H1 (cell line): Measurements from ENCODE around the gene ACY1. TPM values are rescaled to one million over a fixed set of nuclear protein-coding genes. Genes with fewer than 3 reads are reported as not detected.

Experiments
- CTCF ChIA-PET: fragments of 300-600 bp; sonication (Branson Sonifier 250); formaldehyde crosslinking; loops from one replicate; lab custom pipeline; 2021; ENCODE audit not compliant: partially characterized antibody; lab: Charles Lee
- POLR2A ChIA-PET: fragments of 300-600 bp; sonication (Branson Sonifier 250); formaldehyde crosslinking; loops from one replicate; lab custom pipeline; 2021; ENCODE audit warnings: inconsistent platforms; ENCODE audit not compliant: partially characterized antibody; lab: Charles Lee
- DNase-seq, 2 experiments: peaks; one replicate each; pipeline versions ENCODE4 v3.0.0 to v3.0.0-alpha.2; 2010 to 2022; ENCODE audit warnings: low spot score in 2 of 2, low read depth in 1 of 2, mixed read lengths in 1 of 2
- FAIRE-seq: peaks from 2 replicates; lab custom pipeline; 2011; peaks lifted over from hg19 to GRCh38; lab: Jason Lieb, UNC
- H2AFZ ChIP-seq: 2 replicates; pipeline ENCODE4 v1.8.1; 2012; ENCODE audit warnings: low read length, inconsistent platforms
- H2AK5ac ChIP-seq: 2 replicates; pipeline ENCODE4 v1.6.1; 2013; ENCODE audit warnings: low read depth, low read length
- H2BK120ac ChIP-seq: replicated peaks from 2 replicates; pipeline ENCODE3; 2013; ENCODE audit warnings: low read depth, low read length, inconsistent platforms
- H2BK12ac ChIP-seq: 2 replicates; pipeline ENCODE4 v1.6.1; 2013; ENCODE audit warnings: low read depth, low read length
- H2BK15ac ChIP-seq: 2 replicates; pipeline ENCODE4 v1.6.1; 2013; ENCODE audit warnings: low read length
- H2BK20ac ChIP-seq: 2 replicates; pipeline ENCODE4 v1.6.1; 2013; ENCODE audit warnings: low read length
- H2BK5ac ChIP-seq: 2 replicates; pipeline ENCODE4 v1.6.1; 2013; ENCODE audit warnings: low read depth, low read length
- H3K14ac ChIP-seq: 2 replicates; pipeline ENCODE4 v1.6.1; 2013; ENCODE audit warnings: inconsistent platforms; ENCODE audit not compliant: insufficient read length
- H3K18ac ChIP-seq: 2 replicates; pipeline ENCODE4 v1.6.1; 2013; ENCODE audit warnings: low read length; ENCODE audit errors: extremely low read depth
- H3K23ac ChIP-seq: 2 replicates; pipeline ENCODE4 v1.6.1; 2013; ENCODE audit warnings: inconsistent platforms; ENCODE audit not compliant: insufficient read length
- H3K23me2 ChIP-seq: 2 replicates; pipeline ENCODE4 v1.6.1; 2013; ENCODE audit warnings: low read depth, low read length
- H3K27ac ChIP-seq: 2 replicates; pipeline ENCODE4 v1.6.1; 2011; ENCODE audit warnings: low read depth, low read length, inconsistent platforms
- H3K27me3 ChIP-seq, 4 experiments: replicated peaks in 1 of 4; 1 replicate in 1 of 4; 2 replicates in 3 of 4; pipeline versions ENCODE4 v1.6.1 to v1.8.1; 2011 to 2013; ENCODE audit warnings: low read length in 3 of 4, mild to moderate bottlenecking in 3 of 4, inconsistent platforms in 2 of 4, mixed read lengths in 2 of 4, moderate library complexity in 1 of 4; ENCODE audit not compliant: control insufficient read depth in 3 of 4, insufficient read depth in 3 of 4; ENCODE audit errors: extremely low read depth in 1 of 4
- H3K36me3 ChIP-seq, 4 experiments: 2 replicates each; pipeline versions ENCODE4 v1.6.1 to v1.8.1; 2011 to 2013; ENCODE audit warnings: mild to moderate bottlenecking in 4 of 4, low read length in 3 of 4, moderate library complexity in 2 of 4, control low read depth in 1 of 4, inconsistent platforms in 1 of 4; ENCODE audit not compliant: insufficient read depth in 4 of 4, control insufficient read depth in 2 of 4
- H3K4ac ChIP-seq: replicated peaks from 2 replicates; pipeline ENCODE3; 2013; ENCODE audit warnings: low read length, low read depth, mixed read lengths, inconsistent platforms; ENCODE audit not compliant: insufficient read length
- H3K4me1 ChIP-seq, 4 experiments: replicated peaks in 1 of 4; 1 replicate in 1 of 4; 2 replicates in 3 of 4; pipeline versions ENCODE4 v1.6.1 to v1.8.1; 2011 to 2013; ENCODE audit warnings: low read length in 3 of 4, inconsistent platforms in 2 of 4, mixed read lengths in 1 of 4; ENCODE audit not compliant: insufficient read depth in 4 of 4, control insufficient read depth in 3 of 4
- H3K4me2 ChIP-seq, 2 experiments: 2 replicates each; pipeline versions ENCODE4 v1.6.1 to v1.8.1; 2011 to 2013; ENCODE audit warnings: low read depth in 2 of 2, low read length in 2 of 2, control low read depth in 1 of 2, inconsistent platforms in 1 of 2, mild to moderate bottlenecking in 1 of 2; ENCODE audit not compliant: insufficient read depth in 1 of 2
- H3K4me3 ChIP-seq, 4 experiments: fragments of 200-600, 300-600 bp in 1 of 4; sonication (generic), shearing (Covaris generic), sonication (Bioruptor Twin) in 1 of 4; 2 replicates each; pipeline versions ENCODE4 v1.5.1 to v1.8.1; 2011 to 2016; ENCODE audit warnings: low read length in 4 of 4, low read depth in 3 of 4, control low read depth in 2 of 4, inconsistent platforms in 2 of 4, mild to moderate bottlenecking in 2 of 4, mixed read lengths in 1 of 4, moderate library complexity in 1 of 4; ENCODE audit not compliant: insufficient read depth in 2 of 4; ENCODE audit errors: extremely low read depth in 1 of 4
- H3K56ac ChIP-seq: replicated peaks from 2 replicates; pipeline ENCODE3; 2013; ENCODE audit warnings: low read depth, mild to moderate bottlenecking, mixed read lengths, low read length, inconsistent platforms; ENCODE audit not compliant: insufficient read length
- H3K79me1 ChIP-seq: 2 replicates; pipeline ENCODE4 v1.6.1; 2013; ENCODE audit warnings: low read depth, low read length, control low read depth
- H3K79me2 ChIP-seq, 2 experiments: 2 replicates each; pipeline versions ENCODE4 v1.6.1 to v1.8.1; 2012 to 2013; ENCODE audit warnings: low read length in 2 of 2, mild to moderate bottlenecking in 2 of 2, inconsistent platforms in 1 of 2; ENCODE audit not compliant: insufficient read depth in 2 of 2, control insufficient read depth in 1 of 2
- H3K9ac ChIP-seq, 4 experiments: replicated peaks in 1 of 4; 1 replicate in 1 of 4; 2 replicates in 3 of 4; pipeline versions ENCODE4 v1.6.1 to v1.8.1; 2011 to 2013; ENCODE audit warnings: low read depth in 3 of 4, low read length in 3 of 4, control low read depth in 2 of 4, mild to moderate bottlenecking in 2 of 4, moderate library complexity in 2 of 4, inconsistent platforms in 1 of 4; ENCODE audit errors: extremely low read depth in 1 of 4
- H3K9me3 ChIP-seq, 2 experiments: 2 replicates each; pipeline versions ENCODE4 v1.6.1 to v1.8.1; 2012 to 2013; ENCODE audit warnings: mild to moderate bottlenecking in 2 of 2, moderate library complexity in 2 of 2, control low read depth in 1 of 2, inconsistent platforms in 1 of 2, low read depth in 1 of 2, low read length in 1 of 2, mixed read lengths in 1 of 2; ENCODE audit not compliant: insufficient read depth in 2 of 2
- H4K20me1 ChIP-seq, 2 experiments: replicated peaks in 1 of 2; 2 replicates each; pipeline versions ENCODE3 to v1.8.1; 2011 to 2013; ENCODE audit warnings: inconsistent platforms in 2 of 2, low read length in 2 of 2, mild to moderate bottlenecking in 1 of 2; ENCODE audit not compliant: insufficient read depth in 2 of 2, control insufficient read depth in 1 of 2
- H4K5ac ChIP-seq: 2 replicates; pipeline ENCODE4 v1.6.1; 2013; ENCODE audit warnings: low read length, low read depth, mixed read lengths, inconsistent platforms; ENCODE audit not compliant: insufficient read length
- H4K8ac ChIP-seq: 2 replicates; pipeline ENCODE4 v1.8.0; 2013; ENCODE audit warnings: mild to moderate bottlenecking, moderate library complexity, low read length, inconsistent platforms; ENCODE audit not compliant: insufficient read depth; ENCODE audit errors: extremely low read depth
- H4K91ac ChIP-seq: replicated peaks from 2 replicates; pipeline ENCODE3; 2013; ENCODE audit warnings: low read length, mixed read lengths, inconsistent platforms; ENCODE audit not compliant: insufficient read length
- BACH1 ChIP-seq: IDR thresholded peaks from 2 replicates; pipeline ENCODE4 v1.6.1; 2012; ENCODE audit warnings: low read length, improper control_type of control experiment
- HDAC2 ChIP-seq, 2 experiments: fragments of 300-600 bp in 1 of 2; sonication (generic) in 1 of 2; IDR thresholded peaks; 2 replicates each; pipeline ENCODE4 v1.6.1; 2011 to 2012; ENCODE audit warnings: low read depth in 2 of 2, low read length in 2 of 2, mild to moderate bottlenecking in 2 of 2, moderate library complexity in 2 of 2, borderline replicate concordance in 1 of 2, inconsistent platforms in 1 of 2
- NRF1 ChIP-seq: IDR thresholded peaks from 2 replicates; pipeline ENCODE4 v1.6.1; 2011; ENCODE audit warnings: mild to moderate bottlenecking, low read depth, low read length, improper control_type of control experiment
- RAD21 ChIP-seq, 2 experiments: IDR thresholded peaks in 1 of 2; conservative IDR thresholded peaks in 1 of 2; 2 replicates each; pipeline ENCODE4 v1.6.1; 2011; ENCODE audit warnings: low read depth in 2 of 2, low read length in 2 of 2, improper control_type of control experiment in 1 of 2, inconsistent platforms in 1 of 2, mild to moderate bottlenecking in 1 of 2, moderate library complexity in 1 of 2
- SAP30 ChIP-seq: fragments of 300-600 bp; sonication (generic); IDR thresholded peaks from 2 replicates; pipeline ENCODE4 v1.7.1; 2012; ENCODE audit warnings: low read length, moderate library complexity, mild to moderate bottlenecking, inconsistent platforms; ENCODE audit not compliant: insufficient read depth, insufficient replicate concordance
- SP4 ChIP-seq: IDR thresholded peaks from 2 replicates; pipeline ENCODE4 v1.6.1; 2012; ENCODE audit warnings: low read length, inconsistent platforms
- SRF ChIP-seq: IDR thresholded peaks from 2 replicates; pipeline ENCODE4 v1.6.1; 2011; ENCODE audit warnings: mild to moderate bottlenecking, low read depth, low read length, moderate library complexity
- TAF1 ChIP-seq: IDR thresholded peaks from 2 replicates; pipeline ENCODE4 v1.6.1; 2011; ENCODE audit warnings: mild to moderate bottlenecking, low read depth, low read length
- ZNF274 ChIP-seq: IDR thresholded peaks from 2 replicates; pipeline ENCODE4 v1.7.0; 2012; ENCODE audit warnings: low read length, borderline replicate concordance; ENCODE audit errors: extremely low read depth
- WGBS, 2 experiments: shearing (Covaris generic) in 1 of 2; methylation state at CpG; one replicate each; pipeline versions ENCODE4 v1.1.6 to v1.1.7; 2013 to 2015; ENCODE audit warnings: low lambda C conversion rate in 2 of 2, mixed read lengths in 2 of 2, inconsistent platforms in 1 of 2, low coverage in 1 of 2, missing lambda C conversion rate in 1 of 2; ENCODE audit not compliant: insufficient replicate concordance in 2 of 2, insufficient coverage in 1 of 2, insufficient read length in 1 of 2; ENCODE audit errors: extremely low coverage in 1 of 2, missing lambda C conversion rate in 1 of 2; 5-methylcytosine and 5-hydroxymethylcytosine counted together
- polyA plus RNA-seq, 7 experiments: library from polyadenylated mRNA; depleted of rRNA in 3 of 7; stranded (reverse) in 5 of 7; unstranded in 2 of 7; fragments of >200 nt in 5 of 7; fragments of 200-250 nt in 2 of 7; gene quantifications; 1 replicate in 5 of 7; 2 replicates in 1 of 7; 4 replicates in 1 of 7; pipeline versions ENCODE4 v1.2.1 to v1.2.3, GENCODE V29; 2011 to 2013; ENCODE audit warnings: missing spikeins in 2 of 7, mixed read lengths in 2 of 7
- total RNA-seq: library from RNA; stranded (reverse); fragmentation: NEBNext Ultra II Directional; extraction: Animal tissue kit (Norgen Biotek cat#: 25700); gene quantifications from 2 replicates; pipeline ENCODE4 v1.2.1, GENCODE V29; 2021

Gene ACY1
- total and polyA plus RNA-seq, 2 of the 8 experiments (the other 6 are each of a cell fraction or from before 2014, with no cell fraction given): 48.3 to 113 TPM

DNA sequence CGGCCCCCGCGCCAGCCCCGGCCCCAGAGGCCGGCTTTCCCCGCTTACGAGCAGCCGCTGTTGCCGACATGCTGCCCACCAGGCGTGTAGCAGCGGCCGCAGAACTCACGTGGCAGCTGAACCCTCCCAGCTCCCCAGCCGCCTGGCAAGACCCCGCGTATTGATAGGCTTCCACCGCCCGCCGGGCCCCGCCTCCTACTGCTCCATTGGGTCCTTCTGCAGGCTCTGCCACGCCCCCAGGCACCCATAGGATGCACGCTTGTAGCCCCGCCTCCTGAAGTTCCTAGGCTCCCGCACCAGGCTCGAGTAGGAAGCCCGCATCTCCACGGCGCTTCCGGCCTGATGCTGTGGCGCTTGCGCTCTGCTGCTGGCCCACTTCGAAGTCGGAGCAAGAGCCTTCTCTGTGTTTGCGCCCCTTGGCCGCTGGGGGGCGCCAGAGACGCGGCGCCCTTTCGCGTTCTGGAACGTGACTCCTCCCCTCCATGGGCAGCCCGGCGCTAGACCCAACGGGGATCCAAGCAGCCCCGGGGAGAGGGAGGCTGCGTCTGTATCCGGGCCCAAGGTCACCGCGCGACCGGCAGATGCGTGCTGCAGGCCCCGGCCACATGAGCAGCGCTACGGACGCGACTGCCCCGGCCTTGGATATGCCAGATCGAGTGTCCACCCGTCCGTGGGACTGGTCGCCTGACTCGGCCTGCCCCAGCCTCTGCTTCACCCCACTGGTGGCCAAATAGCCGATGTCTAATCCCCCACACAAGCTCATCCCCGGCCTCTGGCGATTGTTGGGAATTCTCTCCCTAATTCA lies 41.3 kb upstream of the ACY1 start, which contains the start of the genes PARP3 and RRP9:
PARP3 (plus strand) TSS at position 566 of the 805 bp plus-strand sequence. CDS start 993 bp downstream, outside the sequence.
RRP9 (minus strand) TSS at position 107 of the 805 bp plus-strand sequence; CDS start at position 70, 37 bp downstream.
- H3K4me3 ChIP-seq: peak within 1 kb of the TSS; percentile 50 to 88 (median 82)
- no peak within 1 kb of the TSS for H3K14ac ChIP-seq
- peak within 1 kb of the TSS; percentile 83 for H3K18ac ChIP-seq
- H3K79me1 ChIP-seq: peaks cover 12% of the 10 kb centered on the region
- H3K9ac ChIP-seq: peak within 1 kb of the TSS; percentile 55 to 70 (median 66)
- H3K79me2 ChIP-seq: peaks cover 0 to 30% of the 10 kb centered on the region in 2 experiments; a peak in 3 of 4 replicates
- H3K27me3 ChIP-seq: peaks cover 0 to 10% (median 4%) of the 10 kb centered on the region in 4 experiments; a peak in 4 of 7 replicates
- FAIRE-seq (peak; percentile 79), DNase-seq (peak; percentile 99 to 100)
- no peak within 1 kb of the TSS for H2BK12ac ChIP-seq
- POLR2A ChIA-PET: interaction anchor here (0.5 to 15.7 kb wide), 19 partner anchors 9 to 514 kb away, joined by 3 to 148 read pairs (median 5); partner anchors contain the start of genes ABHD14A, ABHD14B, ACY1 and GPR62
- 9% methylated on average over 61 of the region's 67 CpGs; no CpG with 5 or more reads in 1 of the 2 experiments for WGBS, 2 experiments
- peak within 1 kb of the TSS; percentile 71; the same call in 1 of the 2 replicates for H2BK5ac ChIP-seq
- H2BK15ac ChIP-seq: peak within 1 kb of the TSS; percentile 88; the same call in 1 of the 2 replicates
- H3K56ac ChIP-seq: peak within 1 kb of the TSS; percentile 55
- peaks cover 5 to 12% (median 7%) of the 10 kb centered on the region in 4 experiments; a peak in 6 of 8 replicates for H3K36me3 ChIP-seq
- peak within 1 kb of the TSS; percentile 92 to 96 for H3K4me2 ChIP-seq
- H3K4me1 ChIP-seq: peaks cover 2 to 13% (median 6%) of the 10 kb centered on the region in 4 experiments
- peak within 1 kb of the TSS; percentile 77 for H4K5ac ChIP-seq
- H2BK20ac ChIP-seq: no peak within 1 kb of the TSS
- peak within 1 kb of the TSS; percentile 65; the same call in 1 of the 2 replicates for H2AFZ ChIP-seq
- H3K23ac ChIP-seq: no peak within 1 kb of the TSS
- peaks cover 9% of the 10 kb centered on the region; the same call in 1 of the 2 replicates for H3K23me2 ChIP-seq
- peak within 1 kb of the TSS; percentile 88 for H4K8ac ChIP-seq
- H4K91ac ChIP-seq: peak within 1 kb of the TSS; percentile 93
- peaks cover 3 to 16% of the 10 kb centered on the region in 2 experiments for H4K20me1 ChIP-seq
- peak within 1 kb of the TSS; percentile 59 for H2BK120ac ChIP-seq
- H3K4ac ChIP-seq: peak within 1 kb of the TSS; percentile 96
- no peak within 1 kb of the TSS for H2AK5ac ChIP-seq
- no peaks in the 10 kb centered on the region for H3K9me3 ChIP-seq
- CTCF ChIA-PET: interaction anchor here (0.6 to 5.1 kb wide), 25 partner anchors 9 to 239 kb away, joined by 3 to 44 read pairs (median 5); partner anchors contain the start of genes ABHD14A, ABHD14B, ACY1 and GPR62
- no peak within 1 kb of the TSS for H3K27ac ChIP-seq
- TF ChIP-seq BACH1 (peak; percentile 11; the same call in 1 of the 2 replicates), TAF1 (peak; percentile 71), NRF1 (peak; percentile 54), SP4 (peak; percentile 96), ZNF274 (no peak), RAD21 (IDR thresholded peaks at IDR 0.05 in 1 of 2, conservative IDR thresholded peaks at IDR 0.05 in 1 of 2; ENCODE audit: low read depth in 2 of 2, low read length in 2 of 2) (peak; percentile 84 to 90), SAP30 (peak; percentile 12), HDAC2 (IDR thresholded peaks at IDR 0.05; ENCODE audit: borderline replicate concordance in 1 of 2, low read depth in 2 of 2, low read length in 2 of 2) (peak in 1 of 2 experiments; percentile 89; a peak in 2 of 4 replicates), SRF (no peak)
